HG03378 (cell line): ENCODE results near the gene SSR1.
"Not testable (repeated sequence)": the region's sequence is repeated elsewhere in the genome, so short reads cannot be mapped to it uniquely, and the experiment has no call there.

ENCODE experiments used
- ATAC-seq: cut with Tn5 transposase; IDR thresholded peaks from one replicate; pipeline ENCODE4 v1.9.1; 2021; ENCODE audit warnings: mild to moderate bottlenecking, moderate library complexity; ENCODE audit not compliant: unreplicated experiment

SSR1 gene

DNA sequence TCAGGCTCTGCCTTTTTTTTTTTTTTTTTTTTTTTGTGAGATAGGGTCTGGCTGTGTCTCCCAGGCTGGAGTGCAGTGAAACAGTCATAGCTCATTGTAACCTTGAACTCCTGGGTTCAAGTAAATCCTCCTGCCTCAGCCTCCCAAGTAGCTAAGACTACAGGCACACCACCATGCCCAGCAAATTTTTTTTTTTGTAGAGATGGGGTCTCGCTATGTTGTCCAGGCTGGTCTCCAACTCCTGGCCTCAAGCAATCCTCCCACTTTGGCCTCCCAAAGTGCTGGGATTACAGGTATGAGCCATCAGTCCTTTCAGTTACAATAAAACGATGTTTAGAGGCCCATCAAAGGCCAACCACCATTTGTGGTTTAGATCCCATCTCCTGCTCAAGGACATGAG, 6.4 kb upstream of the SSR1 start:
- not testable (repeated sequence) for ATAC-seq

DNA sequence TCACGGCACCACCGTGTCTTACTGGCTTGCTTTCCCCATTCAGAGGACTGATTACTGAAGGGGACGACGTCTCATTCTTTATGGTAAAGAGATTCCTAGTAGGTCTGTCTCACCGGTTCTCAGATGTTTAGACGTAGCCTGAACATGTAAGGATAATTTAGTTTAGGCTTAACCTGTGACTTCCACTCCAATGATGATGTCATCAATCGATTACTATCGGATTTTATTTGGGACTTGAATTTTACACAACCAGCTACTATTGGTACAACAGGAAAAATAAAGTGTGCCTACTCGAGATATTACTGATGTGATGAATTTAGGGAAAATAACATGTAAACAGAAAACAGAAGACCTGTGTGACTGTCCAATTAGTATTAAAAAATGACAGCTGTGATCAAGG, 4.5 kb upstream of the SSR1 start:
- ATAC-seq, result no peak

DNA sequence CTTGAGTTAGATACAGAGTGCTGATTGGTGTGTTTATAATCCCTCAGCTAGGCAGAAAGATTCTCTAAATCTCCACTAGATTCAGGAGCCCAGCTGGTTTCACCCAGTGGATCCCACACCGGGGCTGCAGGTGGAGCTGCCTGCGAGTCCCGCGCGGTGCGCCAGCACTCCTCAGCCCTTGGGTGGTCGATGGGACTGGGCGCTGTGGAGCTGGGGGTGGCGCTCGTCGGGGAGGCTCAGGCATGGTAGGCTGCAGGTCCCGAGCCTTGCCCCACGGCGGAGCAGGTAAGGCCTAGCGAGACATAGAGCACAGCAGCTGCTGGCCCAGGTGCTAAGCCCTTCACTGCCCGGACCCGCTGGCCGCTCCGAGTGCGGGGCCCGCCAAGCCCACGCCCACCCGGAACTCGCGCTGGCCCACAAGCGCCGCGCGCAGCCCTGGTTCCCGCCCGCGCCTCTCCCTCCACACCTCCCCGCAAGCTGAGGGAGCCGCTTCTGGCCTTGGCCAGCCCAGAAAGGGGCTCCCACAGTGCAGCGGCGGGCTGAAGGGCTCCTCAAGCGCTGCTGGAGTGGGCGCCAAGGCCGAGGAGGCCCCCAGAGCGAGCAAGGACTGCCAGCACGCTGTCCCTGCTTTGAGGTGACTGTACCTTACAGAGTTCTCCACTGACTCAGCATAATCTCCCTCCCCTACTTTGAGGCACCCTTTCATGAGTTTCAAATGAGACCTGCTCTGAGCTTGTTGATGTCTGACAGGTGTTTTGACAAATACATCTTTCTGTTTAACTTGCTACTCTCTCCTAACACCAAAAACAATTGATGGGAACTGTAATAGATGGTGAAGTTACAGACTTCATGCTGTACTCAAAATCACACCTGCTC, 3.9 kb upstream of the SSR1 start:
- no peak for ATAC-seq

DNA sequence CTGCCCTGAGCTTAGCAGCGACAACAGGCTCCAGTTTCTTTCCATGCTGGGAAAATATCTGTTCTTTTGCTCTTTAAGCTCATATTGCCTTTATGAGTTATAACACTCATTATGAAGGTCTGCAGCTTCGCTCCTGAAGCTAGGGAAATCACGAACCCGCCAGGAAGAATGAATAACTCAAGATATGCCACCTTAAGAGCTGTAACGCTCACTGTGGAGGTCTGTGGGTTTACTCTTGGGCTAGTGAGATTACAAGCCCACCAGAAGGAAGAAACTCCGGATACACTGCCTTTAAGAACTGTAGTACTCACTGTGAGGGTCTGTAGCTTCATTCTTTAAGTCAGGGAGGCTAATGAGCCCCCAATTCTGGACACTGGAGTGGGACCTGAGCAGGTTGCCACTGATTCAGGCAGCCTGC, 3.0 kb upstream of the SSR1 start:
- ATAC-seq, result no peak

DNA sequence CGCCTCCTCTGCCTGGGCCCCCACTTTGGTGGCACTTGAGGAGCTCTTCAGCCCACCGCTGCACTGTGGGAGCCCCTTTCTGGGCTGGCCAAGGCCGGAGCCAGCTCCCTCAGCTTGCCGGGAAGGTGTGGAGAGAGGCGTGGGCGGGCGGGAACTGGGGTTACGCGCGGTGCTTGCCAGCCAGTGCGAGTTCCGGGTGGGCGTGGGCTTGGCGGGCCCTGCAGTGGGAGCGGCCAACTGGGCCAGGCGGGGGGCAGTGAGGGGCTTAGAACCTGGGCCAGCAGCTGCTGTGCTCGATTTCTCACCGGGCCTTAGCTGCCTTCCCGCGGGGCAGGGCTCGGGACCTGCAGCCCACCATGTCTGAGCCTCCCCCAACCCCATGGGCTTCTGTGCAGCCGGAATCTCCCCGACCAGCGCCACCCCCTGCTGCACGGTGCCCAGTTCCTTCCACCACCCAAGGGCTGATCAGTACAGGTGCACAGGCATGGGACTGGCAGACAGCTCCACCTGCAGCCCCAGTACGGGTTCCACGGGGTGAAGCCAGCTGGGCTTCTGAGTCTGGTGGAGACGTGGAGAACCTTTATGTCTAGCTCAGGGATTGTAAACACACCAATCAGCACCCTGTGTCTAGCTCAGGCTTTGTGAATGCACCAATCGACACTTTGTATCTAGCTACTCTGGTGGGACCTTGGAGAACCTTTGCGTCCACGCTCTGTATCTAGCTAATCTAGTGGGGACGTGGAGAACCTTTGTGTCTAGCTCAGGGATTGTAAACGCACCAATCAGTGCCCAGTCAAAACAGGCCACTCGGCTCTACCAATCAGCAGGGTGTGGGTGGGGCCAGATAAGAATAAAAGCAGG, 2.3 kb upstream of the SSR1 start:
- not testable (repeated sequence) for ATAC-seq

DNA sequence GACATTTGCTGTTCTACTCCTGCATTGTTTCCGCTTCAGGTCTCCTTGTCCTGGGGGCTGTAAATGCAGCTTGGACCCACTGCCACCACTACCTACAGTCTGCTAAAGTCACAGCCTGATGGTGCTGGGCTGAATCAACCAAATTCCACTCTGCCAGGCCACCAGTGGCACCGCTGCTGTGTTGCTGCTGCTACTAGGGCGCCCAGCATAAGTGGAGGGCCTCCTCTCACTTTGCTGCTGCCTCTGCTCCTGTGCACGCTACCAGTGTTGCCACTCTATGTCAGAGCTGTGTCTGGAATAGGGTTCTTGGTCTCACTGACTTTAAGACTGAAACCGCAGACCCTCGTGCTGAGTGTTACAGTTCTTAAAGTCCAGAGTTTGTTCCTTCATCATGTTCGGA, 1.4 kb upstream of the SSR1 start:
- ATAC-seq, result no peak

DNA sequence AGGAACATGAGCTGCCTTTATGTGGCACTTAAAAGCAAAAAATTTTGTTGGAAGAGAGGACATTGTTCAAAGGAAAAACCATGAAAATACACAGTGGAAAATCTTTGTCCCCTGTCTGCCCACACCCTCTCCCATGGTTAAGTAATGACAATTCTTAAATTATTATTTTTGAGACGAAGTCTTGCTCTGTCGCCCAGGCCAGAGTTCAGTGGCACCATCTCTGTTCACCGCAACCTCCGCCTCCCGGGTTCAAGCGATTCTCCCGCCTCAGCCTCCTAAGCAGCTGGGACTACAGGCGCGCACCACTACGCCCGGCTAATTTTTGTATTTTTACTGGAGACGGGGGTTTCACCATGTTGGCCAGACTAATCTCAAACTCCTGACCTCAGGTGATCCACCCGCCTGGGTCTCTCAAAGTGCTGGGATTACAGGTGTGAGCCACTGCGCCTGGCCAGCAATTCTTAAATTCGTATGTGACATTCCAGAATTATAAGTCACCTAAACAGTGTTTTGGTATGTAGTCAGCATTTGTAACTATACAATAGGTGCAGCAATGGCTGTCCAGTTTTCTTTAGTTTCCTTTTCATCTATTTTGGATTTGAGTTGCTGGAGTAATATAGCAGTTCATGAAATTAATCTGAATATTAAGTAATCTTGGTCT, 636 bp upstream of the SSR1 start:
- ATAC-seq, result peak; percentile 2

DNA sequence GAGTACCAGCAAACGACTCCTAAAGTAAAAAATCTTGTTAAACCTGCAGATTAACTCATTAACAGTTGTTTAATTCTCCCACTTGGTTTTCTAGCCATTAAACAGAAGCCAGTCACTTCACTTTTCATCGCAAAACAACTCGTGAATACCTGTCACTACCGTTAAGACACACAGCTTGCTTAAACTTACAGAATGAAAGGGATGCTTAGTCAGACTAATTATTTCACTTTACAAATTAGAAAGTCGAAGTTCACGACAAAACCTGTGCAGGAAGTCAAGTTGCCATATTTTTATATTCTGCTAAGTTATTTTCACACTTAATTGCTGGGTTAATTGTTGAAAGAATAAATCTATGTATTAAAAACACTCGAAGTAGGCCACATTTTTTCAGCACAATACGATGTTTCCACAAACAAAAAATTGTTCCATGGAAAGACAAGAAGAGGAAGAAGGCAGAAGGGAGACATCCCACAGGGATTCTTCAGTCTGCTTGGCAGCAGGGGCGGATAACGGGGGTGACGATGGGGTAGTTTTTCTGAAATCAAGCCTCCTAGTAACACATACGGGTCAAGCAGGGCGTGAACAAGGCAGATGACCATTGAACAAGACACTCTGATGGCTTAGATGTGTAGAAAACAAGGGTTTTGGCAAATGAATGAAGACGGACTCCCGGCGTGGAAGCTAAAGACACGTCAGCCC, 933 bp downstream of the SSR1 start:
- ATAC-seq, result no peak

DNA sequence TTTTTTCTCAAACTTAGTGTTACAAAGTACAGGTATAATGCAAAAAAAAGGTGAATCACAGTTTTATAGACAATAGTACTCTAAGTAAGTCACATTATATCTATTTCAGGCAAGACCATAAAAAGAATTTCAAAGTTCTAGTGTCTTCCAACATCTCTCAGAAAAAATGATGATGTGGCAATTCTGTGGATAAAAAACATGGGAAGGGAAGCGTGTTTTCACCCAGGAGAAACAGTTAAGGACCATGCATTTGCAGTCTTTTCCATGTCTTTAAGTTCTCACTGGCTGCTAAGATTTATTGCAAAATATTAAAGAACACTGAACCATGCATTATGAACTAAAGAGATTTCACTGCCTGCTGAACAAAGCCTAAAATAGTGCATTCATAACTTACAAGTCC, 1.8 kb downstream of the SSR1 start:
- no peak for ATAC-seq

DNA sequence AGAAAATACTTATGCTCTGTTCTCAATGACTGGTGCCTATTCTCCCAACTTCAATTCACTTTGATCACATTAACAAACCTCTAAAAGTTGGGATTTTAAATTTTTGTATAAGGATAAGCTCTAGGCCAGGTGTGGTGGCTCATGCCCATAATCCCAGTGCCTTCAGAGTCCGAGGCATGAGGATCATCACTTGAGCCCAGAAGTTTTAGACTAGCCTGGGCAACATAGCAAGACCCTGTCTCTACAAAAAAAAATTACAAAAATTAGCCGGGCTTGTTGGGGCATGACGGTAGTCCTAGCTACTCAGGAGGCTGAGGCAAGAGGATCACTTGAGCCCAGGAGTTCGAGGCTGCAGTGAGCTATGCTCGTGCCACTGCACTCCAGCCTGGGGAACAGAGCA, 3.9 kb downstream of the SSR1 start:
- no peak for ATAC-seq

DNA sequence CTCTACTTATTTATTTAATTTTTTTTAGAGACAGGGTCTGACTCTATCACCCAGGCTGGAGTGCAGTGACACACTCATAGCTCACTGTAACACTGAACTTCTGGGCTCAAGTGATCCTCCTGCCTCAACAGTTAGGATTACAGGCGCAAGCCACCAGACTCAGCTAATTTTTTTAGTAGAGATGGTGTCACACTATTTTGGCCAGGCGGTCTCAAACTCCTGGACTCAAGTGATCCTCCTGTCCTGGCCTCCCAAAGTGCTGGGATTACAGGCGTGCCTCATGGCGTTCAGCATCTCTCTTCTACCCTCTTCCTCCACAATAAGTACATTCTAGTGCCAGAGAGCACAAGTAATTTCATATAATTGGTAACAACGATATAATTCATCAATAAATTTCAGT, 5.5 kb downstream of the SSR1 start:
- ATAC-seq, result no peak

DNA sequence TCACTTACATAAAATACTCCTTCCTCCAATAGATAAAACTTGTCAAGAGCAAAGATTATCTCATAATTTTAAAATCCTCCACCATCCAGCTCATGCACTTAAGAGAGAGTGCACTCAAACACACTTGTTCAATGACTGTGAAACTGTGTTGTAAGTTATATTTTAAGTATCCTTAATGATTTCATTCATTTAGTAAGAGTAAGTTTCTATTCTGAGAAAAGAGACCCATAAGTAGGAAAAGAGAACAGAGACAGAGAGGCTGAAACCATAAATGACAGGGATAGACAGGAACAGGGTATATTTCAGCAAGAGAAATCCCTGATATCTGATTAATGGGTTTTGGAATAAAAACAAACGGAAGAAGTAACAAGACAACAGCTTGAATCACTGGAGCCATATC, 8.2 kb downstream of the SSR1 start:
- no peak for ATAC-seq

DNA sequence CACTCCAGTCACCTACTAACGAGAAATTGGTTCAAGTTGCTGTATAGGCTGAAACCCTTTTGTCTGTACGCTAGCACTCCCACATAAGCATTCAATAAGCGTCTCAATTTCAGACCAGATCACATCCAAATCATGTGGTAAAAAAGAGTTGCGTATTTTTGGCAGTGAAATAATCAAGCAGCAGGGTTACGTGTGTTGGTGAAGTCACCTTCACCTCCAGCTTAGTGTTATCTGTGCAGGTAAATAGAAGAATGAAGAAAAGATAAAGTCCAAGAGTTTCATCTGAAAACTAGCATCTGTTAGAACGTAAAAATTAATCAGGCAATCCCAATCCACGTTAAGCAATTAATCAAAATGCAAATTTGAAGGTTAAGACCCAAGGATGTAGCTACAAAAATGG, 11.3 kb downstream of the SSR1 start:
- ATAC-seq, result no peak

DNA sequence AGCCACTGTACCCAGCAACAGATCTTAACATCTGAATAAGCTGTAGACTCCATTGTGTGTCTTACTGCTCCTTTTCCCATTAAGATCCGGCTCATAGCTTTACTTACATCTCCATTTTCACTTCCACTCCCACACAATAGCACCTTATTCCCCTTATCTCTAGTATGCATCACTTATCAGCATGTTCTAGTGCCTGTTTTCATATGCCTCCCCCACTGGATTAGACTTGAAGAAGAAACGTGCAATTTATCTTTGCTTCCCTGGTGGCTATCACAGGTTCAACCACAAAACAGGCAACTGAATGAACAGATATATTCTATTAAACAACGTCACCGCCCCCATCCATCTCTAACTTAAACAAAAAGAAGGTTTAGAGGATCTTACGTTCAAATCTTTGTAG, 12.1 kb downstream of the SSR1 start:
- ATAC-seq, result no peak

DNA sequence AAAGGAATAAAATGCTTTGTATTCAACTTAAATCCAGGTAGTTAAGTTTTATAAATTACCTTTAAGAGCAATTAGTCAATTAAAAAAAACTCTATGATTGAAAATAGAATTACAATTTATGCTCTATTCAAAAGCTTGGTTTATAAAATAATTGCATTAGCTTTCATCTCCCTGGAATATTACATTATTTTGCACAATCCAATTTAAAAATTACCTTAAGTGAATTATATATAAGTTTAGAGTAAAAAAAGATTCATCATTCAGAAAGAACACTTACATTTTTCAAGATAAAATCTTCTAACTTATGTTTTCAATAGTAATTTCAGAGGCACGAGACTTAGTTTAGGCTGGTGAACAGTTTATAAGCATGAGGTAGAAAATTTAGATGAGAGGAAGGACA, 14.9 kb downstream of the SSR1 start:
- ATAC-seq, result no peak

DNA sequence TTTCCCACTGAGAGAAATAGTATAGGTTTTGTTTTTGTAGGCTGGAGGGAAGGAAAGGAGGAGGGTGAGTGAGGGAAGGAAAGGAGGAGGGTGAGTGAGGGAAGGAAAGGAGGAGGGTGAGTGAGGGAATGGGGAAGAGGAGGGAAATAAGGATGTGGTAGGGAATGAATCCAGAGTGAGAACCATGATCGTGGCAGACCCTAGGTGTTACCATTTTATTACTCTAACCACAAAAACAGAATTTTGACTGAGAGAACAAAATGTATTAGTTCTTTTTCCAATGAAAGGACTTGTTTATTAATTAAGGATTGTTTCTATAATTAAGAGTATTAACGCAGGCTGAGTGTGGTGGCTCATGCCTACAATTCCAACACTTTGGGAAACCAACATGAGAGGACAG, 16.4 kb downstream of the SSR1 start:
- ATAC-seq, result no peak

DNA sequence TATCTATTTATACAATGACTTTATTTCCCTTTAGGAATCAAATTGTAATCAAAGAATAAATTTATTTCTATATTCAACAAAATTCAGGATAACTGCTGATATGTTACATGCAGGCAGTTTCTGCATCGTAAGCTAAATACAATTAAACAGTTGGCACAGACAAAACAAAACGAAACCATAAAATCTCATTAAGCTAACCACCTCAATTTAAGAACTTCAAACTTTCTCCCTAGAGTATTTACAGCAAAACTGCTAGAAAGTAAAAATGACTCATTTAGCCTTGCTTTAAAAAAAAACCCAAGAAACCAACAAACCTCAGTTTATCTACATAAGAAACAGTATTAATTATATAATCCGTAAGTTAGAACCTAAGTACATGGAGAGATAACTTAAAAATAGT, 17.1 kb downstream of the SSR1 start:
- ATAC-seq, result no peak

DNA sequence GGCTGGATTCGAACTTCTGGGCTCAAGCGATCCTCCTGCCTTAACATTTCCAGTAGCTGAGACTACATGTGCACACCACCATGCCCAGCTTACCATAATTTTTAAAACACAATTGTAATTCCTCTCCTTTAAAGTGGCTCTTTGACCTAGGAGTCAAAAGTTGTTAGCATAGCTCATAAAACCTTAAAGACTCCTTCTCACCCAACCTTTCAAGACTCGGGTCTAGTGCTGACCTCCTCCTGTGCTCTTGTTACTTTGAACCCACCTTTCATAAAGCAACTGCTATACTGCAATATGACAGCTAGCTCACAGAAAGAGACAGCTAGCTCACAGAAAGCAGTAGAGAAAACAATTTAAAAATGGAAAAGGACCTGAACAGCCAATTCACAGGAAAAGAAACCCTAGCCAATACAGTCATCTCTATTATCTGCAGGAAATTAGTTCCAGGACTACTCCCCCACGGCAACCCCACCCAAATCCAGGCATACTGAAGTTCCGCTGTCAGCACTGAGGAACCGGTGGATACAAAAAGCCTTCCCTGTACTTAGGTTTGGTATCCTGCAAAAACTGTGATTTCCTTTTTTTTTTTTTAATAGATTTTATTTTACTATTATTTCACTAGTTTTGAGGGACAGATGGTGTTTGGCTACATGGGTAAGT, 20.3 kb downstream of the SSR1 start:
- no peak for ATAC-seq

DNA sequence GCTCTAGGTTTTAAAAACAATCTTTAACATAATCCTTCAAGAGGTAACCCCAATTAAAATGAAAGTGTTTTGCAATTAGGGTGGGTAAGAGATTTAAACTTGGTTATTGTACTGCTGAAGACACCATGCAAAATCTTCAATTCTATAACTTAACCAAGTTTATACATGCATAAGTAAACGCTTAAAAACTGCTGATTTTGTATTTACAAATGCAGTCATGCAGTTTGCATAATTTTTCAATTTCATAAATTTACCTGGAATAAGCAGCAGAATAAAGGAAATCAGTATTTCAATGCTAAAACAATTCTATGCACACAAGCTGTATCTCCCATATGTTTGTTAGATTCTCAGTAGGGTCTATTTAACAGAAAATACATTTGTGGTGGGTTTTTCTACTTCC, 22.9 kb downstream of the SSR1 start:
- no peak for ATAC-seq

DNA sequence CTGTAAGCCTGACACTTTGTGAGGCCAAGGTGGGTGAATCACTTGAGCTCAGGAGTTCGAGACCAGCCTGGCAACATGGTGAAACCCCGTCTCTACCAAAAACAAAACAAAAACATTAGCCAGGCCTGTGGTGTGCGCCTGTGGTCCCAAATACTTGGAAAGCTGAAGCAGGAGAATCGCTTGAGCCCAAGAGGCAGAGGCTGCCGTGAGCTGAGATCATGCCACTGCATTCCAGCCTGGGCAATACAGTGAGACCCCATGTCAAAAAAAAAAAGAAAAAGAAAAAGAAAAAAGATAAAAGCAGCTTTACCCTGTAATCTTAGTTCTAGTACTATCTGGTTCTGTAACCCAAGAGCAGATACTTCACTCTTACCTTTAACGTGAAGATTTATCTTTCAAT, 27.6 kb downstream of the SSR1 start:
- no peak for ATAC-seq

DNA sequence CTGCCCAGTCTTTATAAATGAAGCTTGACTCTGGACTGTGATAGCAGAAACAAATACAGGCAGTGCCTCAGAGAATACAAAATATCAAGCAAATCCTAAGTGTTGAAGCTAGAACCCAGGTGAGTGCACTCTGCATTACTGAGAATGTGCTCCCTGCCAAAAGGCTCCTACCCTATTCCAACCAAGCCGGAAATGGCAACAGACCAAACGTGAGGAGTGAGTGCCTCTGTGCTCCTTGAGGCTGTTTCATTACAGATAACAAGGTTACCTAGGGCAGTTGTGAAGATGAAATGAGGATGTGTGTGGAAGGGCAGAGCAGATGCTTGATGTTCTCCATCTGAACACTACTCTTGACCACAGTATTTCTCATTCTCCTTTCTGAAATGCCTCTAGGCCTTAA, 29.3 kb downstream of the SSR1 start:
- ATAC-seq, result no peak
